Endothelial cell of umbilical vein (primary cell): Measurements from ENCODE around the gene ADH1A.

Source experiments
- EZH2 ChIP-seq: IDR thresholded peaks from 2 replicates; pipeline ENCODE4 v1.6.1; 2012; ENCODE audit warnings: borderline replicate concordance, low read depth, mild to moderate bottlenecking, moderate library complexity, low read length, inconsistent platforms; ENCODE audit not compliant: severe bottlenecking
- MYC ChIP-seq: IDR thresholded peaks from one replicate; pipeline ENCODE4 v1.6.1; 2011; ENCODE audit warnings: mild to moderate bottlenecking, low read depth, low read length
- POLR2A ChIP-seq: IDR thresholded peaks from 2 replicates; pipeline ENCODE4 v1.6.1; 2012; ENCODE audit warnings: low read depth, mild to moderate bottlenecking, control low read depth, low read length
- POLR2AphosphoS5 ChIP-seq: IDR thresholded peaks from 2 replicates; pipeline ENCODE4 v1.6.1; 2012; ENCODE audit warnings: low read depth, mild to moderate bottlenecking, control low read depth, low read length, moderate library complexity; ENCODE audit not compliant: insufficient read depth
- TF ChIP-seq, protein P1 (sequence below), 2 donors: IDR thresholded peaks; 1 replicate in 1 of 2; 2 replicates in 1 of 2; pipeline ENCODE4 v1.5.1; 2011; ENCODE audit warnings: low read length in 2 of 2, mild to moderate bottlenecking in 2 of 2, moderate library complexity in 2 of 2, control low read depth in 1 of 2, inconsistent platforms in 1 of 2, low read depth in 1 of 2; ENCODE audit not compliant: insufficient read depth in 1 of 2; ENCODE audit errors: extremely low read depth in 1 of 2

DNA sequence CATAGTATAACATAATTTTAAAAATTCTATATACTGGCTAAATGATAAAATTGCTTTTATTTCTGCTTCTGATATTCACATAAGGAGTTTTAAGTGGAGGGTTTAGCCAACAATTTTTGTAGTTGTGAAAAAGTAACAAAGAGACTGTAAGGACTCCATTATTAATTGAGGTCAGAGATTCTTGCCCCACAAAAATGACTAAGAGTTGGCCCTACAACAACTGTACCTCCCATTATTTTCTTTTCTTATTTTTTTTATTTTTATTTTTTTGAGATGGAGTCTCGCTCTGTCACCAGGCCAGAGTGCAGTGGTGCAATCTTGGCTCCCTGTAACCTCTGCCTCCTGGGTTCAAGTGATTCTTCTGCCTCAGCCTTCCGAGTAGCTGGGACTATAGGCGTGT lies 39.9 kb upstream of the ADH1A start:
- TF ChIP-seq, protein P1, sequence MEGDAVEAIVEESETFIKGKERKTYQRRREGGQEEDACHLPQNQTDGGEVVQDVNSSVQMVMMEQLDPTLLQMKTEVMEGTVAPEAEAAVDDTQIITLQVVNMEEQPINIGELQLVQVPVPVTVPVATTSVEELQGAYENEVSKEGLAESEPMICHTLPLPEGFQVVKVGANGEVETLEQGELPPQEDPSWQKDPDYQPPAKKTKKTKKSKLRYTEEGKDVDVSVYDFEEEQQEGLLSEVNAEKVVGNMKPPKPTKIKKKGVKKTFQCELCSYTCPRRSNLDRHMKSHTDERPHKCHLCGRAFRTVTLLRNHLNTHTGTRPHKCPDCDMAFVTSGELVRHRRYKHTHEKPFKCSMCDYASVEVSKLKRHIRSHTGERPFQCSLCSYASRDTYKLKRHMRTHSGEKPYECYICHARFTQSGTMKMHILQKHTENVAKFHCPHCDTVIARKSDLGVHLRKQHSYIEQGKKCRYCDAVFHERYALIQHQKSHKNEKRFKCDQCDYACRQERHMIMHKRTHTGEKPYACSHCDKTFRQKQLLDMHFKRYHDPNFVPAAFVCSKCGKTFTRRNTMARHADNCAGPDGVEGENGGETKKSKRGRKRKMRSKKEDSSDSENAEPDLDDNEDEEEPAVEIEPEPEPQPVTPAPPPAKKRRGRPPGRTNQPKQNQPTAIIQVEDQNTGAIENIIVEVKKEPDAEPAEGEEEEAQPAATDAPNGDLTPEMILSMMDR (IDR thresholded peaks at IDR 0.05; ENCODE audit: extremely low read depth in 1 of 2, insufficient read depth in 1 of 2, low read depth in 1 of 2, low read length in 2 of 2): no peak
- TF ChIP-seq POLR2A: no peak
- TF ChIP-seq POLR2AphosphoS5: no peak
- no peak for TF ChIP-seq EZH2
- no peak for TF ChIP-seq MYC
